ENCODE results near the gene EPB41L5.

DNA sequence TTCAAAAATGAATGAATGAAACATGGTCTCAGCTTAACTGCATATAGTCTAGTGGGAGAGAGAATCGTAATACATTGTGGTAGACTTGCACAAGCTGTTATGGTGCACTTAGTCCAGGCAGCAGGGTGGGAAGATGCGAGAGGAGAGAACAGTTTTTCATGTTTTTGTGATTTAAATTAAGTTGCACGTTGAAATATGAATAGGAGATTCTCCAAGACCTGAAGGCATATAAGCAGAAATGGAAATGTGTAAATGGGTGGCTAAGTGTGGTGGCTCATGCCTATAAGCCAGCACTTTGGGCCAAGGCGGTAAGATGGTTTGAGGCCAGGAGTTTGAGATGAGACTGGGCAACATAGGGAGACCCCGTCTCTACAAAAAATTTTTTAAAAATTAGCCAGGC, 149.8 kb downstream of the EPB41L5 start:
- TF ChIP-seq CTCF (IDR thresholded peaks at IDR 0.05; ENCODE audit: poor library complexity) = no peak
- TF ChIP-seq EZH2 (IDR thresholded peaks at IDR 0.05; ENCODE audit: borderline replicate concordance) = no peak
- TF ChIP-seq EZH2phosphoT487 (IDR thresholded peaks at IDR 0.05; ENCODE audit: low read depth, severe bottlenecking, unreplicated experiment) = no peak

All from hepatocyte (in vitro differentiated cells).